AG04449 (cell line): ENCODE data around the gene LDLRAD4.

Experiments
- CTCF ChIA-PET: fragments of 350-600 bp; formaldehyde crosslinking; extraction: SDS; loops from one replicate; lab custom pipeline; 2021; ENCODE audit warnings: antibody characterized with exemption; lab: Yijun Ruan, JAX
- POLR2A ChIA-PET: fragments of 400-600, 350-600 bp; formaldehyde crosslinking; extraction: SDS; loops from one replicate; lab custom pipeline; 2020; ENCODE audit warnings: antibody characterized with exemption, inconsistent platforms; lab: Yijun Ruan, JAX
- DNase-seq: peaks from one replicate; pipeline ENCODE4 v3.0.0-alpha.2; 2010; ENCODE audit warnings: low read depth, low spot score
- H3K4me3 ChIP-seq: 2 replicates; pipeline ENCODE4 v1.5.1; 2011; ENCODE audit warnings: low read depth, mild to moderate bottlenecking, control low read depth, low read length
- TF ChIP-seq, protein P1 (sequence below): IDR thresholded peaks from one replicate; pipeline ENCODE4 v1.5.1; 2011; ENCODE audit warnings: mild to moderate bottlenecking, moderate library complexity, low read length, control low read depth, inconsistent platforms; ENCODE audit not compliant: insufficient read depth; ENCODE audit errors: missing control alignments

Gene LDLRAD4

DNA sequence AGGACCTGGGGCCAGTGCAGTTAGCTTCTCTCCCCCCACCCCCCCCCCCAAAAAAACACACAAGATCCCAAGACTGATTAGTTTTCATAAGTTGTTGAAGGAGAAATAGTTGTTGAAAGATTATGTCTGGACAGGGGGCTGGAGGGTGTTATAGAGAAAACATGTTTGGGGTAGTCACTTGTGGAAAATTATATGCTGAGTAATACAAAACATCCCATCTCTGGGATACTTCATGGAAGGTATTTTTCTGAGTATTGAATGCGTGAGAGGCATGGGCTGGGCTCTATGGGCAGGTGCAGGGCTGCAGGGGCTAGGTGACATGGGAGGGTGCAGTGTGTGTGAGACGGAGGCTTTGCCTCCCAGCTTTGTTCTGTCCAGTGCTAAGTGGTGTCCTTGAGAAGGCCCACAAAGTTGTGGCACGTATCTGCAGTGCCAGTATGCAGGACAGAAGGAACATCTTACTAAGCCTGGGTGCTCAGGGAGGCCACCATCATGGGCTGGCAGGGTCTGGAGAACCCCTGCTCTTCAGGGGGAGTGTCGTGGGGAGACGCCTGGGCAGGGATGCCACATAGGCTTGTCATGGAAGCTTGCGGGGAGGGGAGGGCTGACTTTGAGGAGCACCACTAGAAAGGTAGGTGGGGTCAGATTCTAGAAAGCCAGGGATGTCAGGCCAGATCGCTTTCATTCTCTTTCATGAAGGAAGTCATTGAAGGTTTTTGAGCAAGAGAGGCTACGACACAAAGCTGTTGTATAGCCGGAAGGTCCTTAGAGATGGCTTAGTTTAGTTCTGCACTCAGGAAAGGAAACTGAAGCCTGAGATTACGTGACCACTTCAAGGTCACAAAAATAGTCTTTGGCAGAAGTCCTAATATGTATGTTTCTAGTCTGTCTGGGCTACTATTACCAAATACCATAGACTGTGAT is 232.0 kb downstream of the LDLRAD4 start:
- CTCF ChIA-PET: interaction anchor here (1.1 kb wide), 1 partner anchor 234 kb away, joined by 3 read pairs; no protein-coding TSS in a partner anchor

DNA sequence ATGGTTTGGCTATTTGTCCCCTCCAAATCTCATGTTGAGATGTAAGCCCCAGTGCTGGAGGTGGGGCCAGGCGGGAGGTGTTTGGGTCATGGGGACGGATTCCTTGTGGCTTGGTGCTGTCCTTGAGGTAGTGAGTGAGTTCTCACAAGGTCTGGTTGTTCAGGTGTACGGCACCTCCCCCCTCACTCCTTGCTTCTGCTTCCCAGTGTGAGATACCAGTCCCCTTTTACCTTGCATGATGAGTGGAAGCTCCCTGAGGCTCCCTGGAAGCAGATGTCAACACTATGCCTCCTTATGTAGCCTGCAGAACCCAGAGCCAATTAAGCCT is 232.6 kb downstream of the LDLRAD4 start:
- TF ChIP-seq, protein P1, sequence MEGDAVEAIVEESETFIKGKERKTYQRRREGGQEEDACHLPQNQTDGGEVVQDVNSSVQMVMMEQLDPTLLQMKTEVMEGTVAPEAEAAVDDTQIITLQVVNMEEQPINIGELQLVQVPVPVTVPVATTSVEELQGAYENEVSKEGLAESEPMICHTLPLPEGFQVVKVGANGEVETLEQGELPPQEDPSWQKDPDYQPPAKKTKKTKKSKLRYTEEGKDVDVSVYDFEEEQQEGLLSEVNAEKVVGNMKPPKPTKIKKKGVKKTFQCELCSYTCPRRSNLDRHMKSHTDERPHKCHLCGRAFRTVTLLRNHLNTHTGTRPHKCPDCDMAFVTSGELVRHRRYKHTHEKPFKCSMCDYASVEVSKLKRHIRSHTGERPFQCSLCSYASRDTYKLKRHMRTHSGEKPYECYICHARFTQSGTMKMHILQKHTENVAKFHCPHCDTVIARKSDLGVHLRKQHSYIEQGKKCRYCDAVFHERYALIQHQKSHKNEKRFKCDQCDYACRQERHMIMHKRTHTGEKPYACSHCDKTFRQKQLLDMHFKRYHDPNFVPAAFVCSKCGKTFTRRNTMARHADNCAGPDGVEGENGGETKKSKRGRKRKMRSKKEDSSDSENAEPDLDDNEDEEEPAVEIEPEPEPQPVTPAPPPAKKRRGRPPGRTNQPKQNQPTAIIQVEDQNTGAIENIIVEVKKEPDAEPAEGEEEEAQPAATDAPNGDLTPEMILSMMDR: no peak
- no peak for DNase-seq
- no peak overlapping the region for H3K4me3 ChIP-seq
- ChIA-PET POLR2A (interaction anchor here (1.0 kb wide), 1 partner anchor 15 kb away, joined by 3 read pairs; no protein-coding TSS in a partner anchor), CTCF (no interaction called here)

More for the DNA sequence above, 232.0 kb downstream of the LDLRAD4 start:
- TF ChIP-seq, protein P1: no peak
- H3K4me3 ChIP-seq: no peak overlapping the region
- no peak for DNase-seq
- POLR2A ChIA-PET: interaction anchor here (0.6 to 1.0 kb wide), 2 partner anchors 15 to 42 kb away, joined by 3 read pairs; no protein-coding TSS in a partner anchor

DNA sequence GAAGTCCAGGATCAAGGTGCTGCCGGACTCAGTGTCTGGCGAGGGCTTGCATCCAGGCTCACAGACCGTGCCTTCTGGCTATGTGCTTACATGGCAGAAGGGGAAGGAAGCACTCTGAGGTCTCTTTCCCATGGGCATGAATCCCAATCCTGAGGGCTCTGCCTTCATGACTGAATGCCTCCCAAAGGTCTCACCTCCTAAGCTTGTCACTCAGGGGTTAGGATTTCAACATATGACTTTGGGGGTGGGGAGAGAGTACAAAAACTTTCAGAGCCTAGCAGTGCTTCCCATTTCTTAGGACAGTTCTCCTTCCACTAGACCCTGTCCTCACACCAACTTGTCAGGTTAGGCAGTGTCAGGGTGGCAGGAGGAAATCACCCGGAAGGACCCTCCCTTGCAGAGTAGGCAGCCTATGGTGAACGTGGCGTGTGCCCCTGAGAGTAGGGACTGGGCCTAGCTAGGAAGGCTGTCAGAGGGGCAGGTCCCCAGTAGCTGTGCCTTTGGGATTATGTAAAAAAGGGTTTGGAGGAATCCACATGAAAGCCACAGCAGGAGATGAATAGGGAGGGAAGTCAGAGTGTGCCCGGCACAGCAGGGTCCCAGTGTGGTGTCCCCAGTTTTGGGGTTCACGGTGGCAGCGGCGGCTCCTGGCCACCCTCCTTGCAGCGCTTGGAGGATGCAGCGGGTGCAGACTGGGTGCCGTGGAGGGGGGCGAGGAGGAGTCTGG is 233.3 kb downstream of the LDLRAD4 start:
- TF ChIP-seq, protein P1: no peak
- DNase-seq: no peak
- POLR2A ChIA-PET: interaction anchor here (1.0 kb wide), 1 partner anchor 16 kb away, joined by 3 read pairs; no protein-coding TSS in a partner anchor

DNA sequence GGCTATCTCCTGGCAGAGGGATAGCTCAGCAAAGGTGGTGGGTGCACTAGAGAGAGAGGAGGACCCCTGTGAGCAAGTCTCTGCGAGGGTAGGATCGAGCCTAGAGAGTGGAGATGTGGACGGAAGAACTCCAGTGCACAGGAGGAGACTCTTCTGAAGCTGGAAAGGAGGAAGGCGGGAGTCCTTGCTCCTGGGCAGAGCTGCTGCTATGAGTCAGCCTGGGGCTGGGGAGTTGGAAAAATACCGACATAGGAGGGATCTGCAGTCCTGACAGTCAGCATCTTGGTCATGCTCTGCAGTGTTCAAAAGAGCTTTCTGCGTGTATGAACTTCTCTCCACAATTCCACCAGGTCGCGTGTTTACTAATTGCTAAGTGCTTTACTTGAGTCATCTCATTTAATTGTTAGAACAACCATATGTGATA is 233.8 kb downstream of the LDLRAD4 start:
- DNase-seq: peak; percentile 28
- ChIA-PET POLR2A (no interaction called here), CTCF (no interaction called here)
- no peak overlapping the region for H3K4me3 ChIP-seq
- TF ChIP-seq, protein P1: no peak

More for the DNA sequence above, 233.3 kb downstream of the LDLRAD4 start:
- CTCF ChIA-PET: no interaction called here
- H3K4me3 ChIP-seq: no peak overlapping the region

DNA sequence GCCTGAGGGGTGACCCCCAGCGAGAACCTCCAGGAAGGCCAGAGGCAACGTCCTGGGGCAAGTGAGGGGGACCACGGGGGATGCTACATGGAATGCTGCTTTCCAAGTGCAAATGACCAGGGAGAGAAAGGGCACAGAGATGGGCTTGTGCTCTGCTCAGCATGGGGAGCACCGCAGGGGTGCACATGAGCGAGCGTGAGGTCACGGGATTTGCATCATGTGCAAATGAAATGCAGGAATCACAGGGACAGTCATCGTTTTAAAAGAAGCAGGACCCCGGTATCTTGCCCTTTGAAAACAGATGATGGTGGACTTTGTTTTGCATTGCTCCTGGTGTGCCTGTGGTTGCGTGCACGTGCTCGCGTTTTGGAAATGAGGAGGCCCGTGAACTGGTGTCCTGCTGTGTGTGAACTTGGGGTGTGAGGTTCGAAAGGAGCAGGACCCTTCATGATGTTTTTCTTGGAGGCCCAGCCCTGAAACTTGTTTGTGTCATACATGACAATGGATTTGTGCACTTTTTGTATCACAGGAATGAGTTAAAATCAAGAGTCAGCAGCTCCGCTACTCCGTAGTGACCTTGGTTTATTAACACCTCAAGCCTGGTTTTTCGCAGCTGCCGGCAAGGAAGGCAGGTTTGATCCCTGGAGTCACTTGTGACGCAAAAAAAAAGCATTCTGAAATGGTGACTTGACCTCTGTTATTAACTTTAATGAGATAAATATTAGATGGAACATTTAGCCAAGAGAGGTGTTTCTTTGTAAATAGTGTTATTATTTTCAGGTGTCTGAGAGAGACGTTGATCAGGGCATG is 234.5 kb downstream of the LDLRAD4 start:
- CTCF ChIA-PET: no interaction called here
- no peak overlapping the region for H3K4me3 ChIP-seq
- TF ChIP-seq, protein P1: no peak
- POLR2A ChIA-PET: no interaction called here
- DNase-seq: no peak
